ENCODE results near the gene NRF1.

Gene NRF1

DNA sequence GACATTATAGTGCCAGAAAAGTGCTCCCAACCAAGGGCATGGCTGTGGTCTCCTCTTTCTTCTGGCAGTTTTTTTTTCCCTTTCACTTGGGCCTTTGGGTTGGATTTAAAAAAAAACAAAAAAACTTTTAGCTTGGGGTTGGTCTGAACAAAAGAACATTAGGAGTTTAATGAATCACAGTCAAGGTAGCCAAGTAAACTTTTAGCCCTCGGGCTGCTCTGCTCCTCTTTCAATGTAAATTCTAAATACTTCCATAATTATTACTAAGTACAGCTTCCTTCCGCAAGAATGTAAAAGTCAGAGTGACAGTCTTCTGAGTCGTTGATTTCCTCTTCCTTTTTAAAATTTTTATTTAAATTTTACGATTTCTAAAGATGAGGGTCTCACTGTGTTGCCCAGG is 79.2 kb downstream of the NRF1 start:
- no peak for FAIRE-seq
- TF ChIP-seq SPI1 (IDR thresholded peaks at IDR 0.05; ENCODE audit: low read depth, low read length) (no peak), POU2F2 (IDR thresholded peaks at IDR 0.05; ENCODE audit: low read depth, low read length) (no peak), POLR2AphosphoS5 (IDR thresholded peaks at IDR 0.05; ENCODE audit: low read depth, low read length) (no peak), POLR2A (IDR thresholded peaks at IDR 0.05; ENCODE audit: low read depth, low read length) (no peak), PAX5 (IDR thresholded peaks at IDR 0.05; ENCODE audit: insufficient read depth, low read length, severe bottlenecking) (no peak), TAF1 (IDR thresholded peaks at IDR 0.05; ENCODE audit: low read depth, low read length) (no peak)
- no peak for DNase-seq (ENCODE audit: insufficient read length, low spot score)

- TF ChIP-seq SPI1 (IDR thresholded peaks at IDR 0.05; ENCODE audit: low read depth, low read length) (no peak), POLR2AphosphoS5 (IDR thresholded peaks at IDR 0.05; ENCODE audit: low read depth, low read length) (no peak), PAX5 (IDR thresholded peaks at IDR 0.05; ENCODE audit: insufficient read depth, low read length, severe bottlenecking) (no peak), POU2F2 (IDR thresholded peaks at IDR 0.05; ENCODE audit: low read depth, low read length) (no peak), POLR2A (IDR thresholded peaks at IDR 0.05; ENCODE audit: low read depth, low read length) (no peak), TAF1 (IDR thresholded peaks at IDR 0.05; ENCODE audit: low read depth, low read length) (no peak)
- peak; percentile 48 for FAIRE-seq
- no peak for DNase-seq (ENCODE audit: insufficient read length, low spot score)
These were observed 87.2 kb downstream of the NRF1 start for GRCh38 chr7:129698516-129699418.

DNA sequence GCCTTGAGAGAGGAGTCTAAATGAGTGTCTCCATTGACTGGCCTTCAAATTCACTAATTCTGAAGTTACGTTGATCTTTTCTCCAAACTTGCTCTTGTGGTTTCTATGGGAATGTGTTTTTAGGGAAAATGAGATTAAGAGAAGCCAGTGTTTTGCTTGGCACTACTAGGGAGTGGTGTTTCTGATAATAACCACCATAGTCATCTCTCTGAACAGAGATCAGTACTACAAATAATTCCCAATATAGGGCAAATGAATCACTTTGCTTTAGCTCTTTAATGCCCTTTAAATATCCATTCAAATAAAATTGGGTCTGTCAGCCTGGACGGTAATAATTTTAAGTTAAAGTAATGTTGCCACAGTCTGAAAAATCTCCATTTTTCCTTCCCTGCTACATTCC is 90.8 kb downstream of the NRF1 start:
- TF ChIP-seq POLR2AphosphoS5 (IDR thresholded peaks at IDR 0.05; ENCODE audit: low read depth, low read length) (no peak), POLR2A (IDR thresholded peaks at IDR 0.05; ENCODE audit: low read depth, low read length) (no peak), PAX5 (IDR thresholded peaks at IDR 0.05; ENCODE audit: insufficient read depth, low read length, severe bottlenecking) (no peak), POU2F2 (IDR thresholded peaks at IDR 0.05; ENCODE audit: low read depth, low read length) (no peak), SPI1 (IDR thresholded peaks at IDR 0.05; ENCODE audit: low read depth, low read length) (no peak), TAF1 (IDR thresholded peaks at IDR 0.05; ENCODE audit: low read depth, low read length) (no peak)
- FAIRE-seq = no peak
- no peak for DNase-seq (ENCODE audit: insufficient read length, low spot score)

GRCh38 chr7:129702761-129703338 is 91.3 kb downstream of the NRF1 start:
- no peak for DNase-seq (ENCODE audit: insufficient read length, low spot score)
- TF ChIP-seq POLR2A (IDR thresholded peaks at IDR 0.05; ENCODE audit: low read depth, low read length) (no peak), PAX5 (IDR thresholded peaks at IDR 0.05; ENCODE audit: insufficient read depth, low read length, severe bottlenecking) (no peak), SPI1 (IDR thresholded peaks at IDR 0.05; ENCODE audit: low read depth, low read length) (no peak), POU2F2 (IDR thresholded peaks at IDR 0.05; ENCODE audit: low read depth, low read length) (no peak), POLR2AphosphoS5 (IDR thresholded peaks at IDR 0.05; ENCODE audit: low read depth, low read length) (no peak), TAF1 (IDR thresholded peaks at IDR 0.05; ENCODE audit: low read depth, low read length) (no peak)
- no peak for FAIRE-seq

DNA sequence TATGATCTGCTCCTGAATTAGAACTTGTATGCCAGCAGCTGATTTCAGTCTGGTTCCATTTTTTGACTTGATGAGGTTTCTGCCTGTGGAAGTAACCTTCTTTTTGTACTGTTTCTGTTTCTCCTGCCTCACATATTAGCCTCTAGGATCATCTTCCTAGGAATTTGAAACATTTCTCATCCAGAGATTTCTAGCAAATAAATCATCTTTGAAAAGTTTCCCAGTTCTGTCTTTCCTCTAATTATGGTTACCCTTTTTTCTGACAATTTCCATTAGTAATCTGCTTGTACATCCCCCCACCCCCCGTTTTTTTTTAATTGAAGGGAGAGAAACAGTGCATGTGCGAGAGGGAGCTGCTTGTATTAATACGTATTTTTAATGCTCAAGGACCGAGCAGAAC is 92.2 kb downstream of the NRF1 start:
- FAIRE-seq = no peak
- no peak for TF ChIP-seq TAF1 (IDR thresholded peaks at IDR 0.05; ENCODE audit: low read depth, low read length)
- DNase-seq (ENCODE audit: insufficient read length, low spot score) = no peak

- DNase-seq (ENCODE audit: insufficient read length, low spot score) (no peak), FAIRE-seq (peak; percentile 50)
- no peak for TF ChIP-seq POU2F2 (IDR thresholded peaks at IDR 0.05; ENCODE audit: low read depth, low read length)
These were observed 96.5 kb downstream of the NRF1 start for GRCh38 chr7:129707910-129708499.

DNA sequence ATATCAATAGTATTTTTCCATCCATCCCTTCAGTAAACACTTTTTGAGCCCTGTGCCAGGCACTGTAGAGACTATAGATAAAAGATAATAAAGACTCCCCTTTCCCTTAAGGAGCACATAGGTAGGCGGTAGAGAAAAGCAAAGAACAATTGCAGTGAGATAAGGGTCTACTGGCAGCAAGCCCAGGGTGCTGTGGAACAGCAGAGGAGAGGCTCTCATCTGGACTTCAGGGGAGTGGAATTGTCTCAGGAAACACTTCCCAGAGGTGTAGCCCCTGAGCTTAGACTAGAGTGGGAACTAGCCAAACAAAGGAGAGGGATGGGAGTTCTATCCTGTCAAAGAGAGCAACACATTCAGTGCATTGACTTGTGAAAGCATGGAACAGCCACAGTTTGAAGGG is 102.0 kb downstream of the NRF1 start:
- DNase-seq (ENCODE audit: insufficient read length, low spot score) = no peak
- TF ChIP-seq PAX5 (IDR thresholded peaks at IDR 0.05; ENCODE audit: insufficient read depth, low read length, severe bottlenecking) (no peak), POU2F2 (IDR thresholded peaks at IDR 0.05; ENCODE audit: low read depth, low read length) (no peak), POLR2A (IDR thresholded peaks at IDR 0.05; ENCODE audit: low read depth, low read length) (no peak), TAF1 (IDR thresholded peaks at IDR 0.05; ENCODE audit: low read depth, low read length) (no peak), SPI1 (IDR thresholded peaks at IDR 0.05; ENCODE audit: low read depth, low read length) (no peak), POLR2AphosphoS5 (IDR thresholded peaks at IDR 0.05; ENCODE audit: low read depth, low read length) (no peak)
- FAIRE-seq = no peak

DNA sequence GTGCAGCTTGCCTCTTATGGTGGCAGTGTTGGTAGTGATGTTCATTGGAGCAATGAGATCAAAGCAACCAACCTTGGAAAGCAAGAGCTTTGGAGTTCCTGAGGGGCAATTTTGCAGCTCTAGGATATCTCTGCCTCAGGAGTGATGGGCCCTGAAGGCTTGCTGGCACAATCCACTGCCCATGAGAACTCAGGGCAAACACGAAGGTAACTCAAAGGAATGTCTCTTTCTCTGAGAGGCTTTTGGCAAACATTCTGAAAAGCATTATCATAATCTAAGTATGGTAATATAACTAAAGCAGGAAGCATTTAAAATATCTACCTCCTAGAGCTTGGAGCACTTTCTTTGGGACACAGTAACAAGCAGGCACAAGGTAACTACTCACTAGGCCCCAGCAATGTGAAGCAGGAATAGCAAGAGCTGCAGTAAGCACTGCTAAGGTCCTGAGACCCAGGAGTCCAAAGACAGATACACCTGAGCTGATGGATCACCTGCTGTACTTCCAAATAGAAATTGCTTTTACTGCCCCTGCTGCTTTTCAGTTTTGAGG is 103.1 kb downstream of the NRF1 start:
- DNase-seq (ENCODE audit: insufficient read length, low spot score) (no peak), FAIRE-seq (no peak)
- no peak for TF ChIP-seq POLR2A (IDR thresholded peaks at IDR 0.05; ENCODE audit: low read depth, low read length)
- no peak for TF ChIP-seq SPI1 (IDR thresholded peaks at IDR 0.05; ENCODE audit: low read depth, low read length)
- TF ChIP-seq POU2F2 (IDR thresholded peaks at IDR 0.05; ENCODE audit: low read depth, low read length) = no peak
- TF ChIP-seq PAX5 (IDR thresholded peaks at IDR 0.05; ENCODE audit: insufficient read depth, low read length, severe bottlenecking) = no peak
- TF ChIP-seq TAF1 (IDR thresholded peaks at IDR 0.05; ENCODE audit: low read depth, low read length) = no peak
- TF ChIP-seq POLR2AphosphoS5 (IDR thresholded peaks at IDR 0.05; ENCODE audit: low read depth, low read length) = no peak

DNA sequence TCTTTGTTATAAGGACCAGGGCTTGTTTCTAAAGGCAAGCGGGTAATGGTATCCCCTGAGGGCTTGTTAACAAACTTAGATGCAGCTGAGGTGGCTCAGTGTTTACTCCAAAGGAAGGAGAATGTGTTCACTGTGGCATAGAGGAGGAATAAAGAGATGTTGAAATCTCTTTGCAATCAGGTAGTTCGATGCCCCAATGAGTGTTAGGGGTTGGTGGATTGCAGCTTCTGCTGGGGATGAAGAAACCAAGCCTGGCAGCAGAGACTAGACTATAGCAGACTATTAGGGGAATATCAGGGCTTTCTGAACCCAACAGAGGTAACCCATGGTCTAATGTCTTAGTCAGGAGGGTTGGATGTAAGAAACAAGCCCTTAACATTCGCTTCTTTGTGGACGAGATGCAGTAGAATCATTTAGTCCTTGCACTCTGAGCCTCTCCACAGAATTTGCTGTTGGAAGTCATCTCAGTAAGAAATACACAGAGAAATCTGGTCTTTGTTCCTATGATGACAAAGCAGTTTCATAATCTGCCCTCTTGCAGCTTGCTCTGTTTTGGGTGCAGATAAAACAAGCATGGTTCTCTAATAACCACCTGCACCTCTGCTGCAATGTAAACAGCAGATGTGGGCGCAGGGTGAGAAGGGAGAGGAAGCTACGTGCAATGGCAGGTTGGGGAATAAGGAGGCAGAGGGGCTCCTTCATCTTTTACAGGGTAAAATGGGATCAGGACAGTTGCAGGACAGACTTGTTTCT is 108.6 kb downstream of the NRF1 start:
- FAIRE-seq (no peak), DNase-seq (ENCODE audit: insufficient read length, low spot score) (no peak)
- TF ChIP-seq SPI1 (IDR thresholded peaks at IDR 0.05; ENCODE audit: low read depth, low read length) = no peak
- no peak for TF ChIP-seq POU2F2 (IDR thresholded peaks at IDR 0.05; ENCODE audit: low read depth, low read length)
- no peak for TF ChIP-seq POLR2A (IDR thresholded peaks at IDR 0.05; ENCODE audit: low read depth, low read length)
- TF ChIP-seq TAF1 (IDR thresholded peaks at IDR 0.05; ENCODE audit: low read depth, low read length) = no peak
- no peak for TF ChIP-seq PAX5 (IDR thresholded peaks at IDR 0.05; ENCODE audit: insufficient read depth, low read length, severe bottlenecking)
- TF ChIP-seq POLR2AphosphoS5 (IDR thresholded peaks at IDR 0.05; ENCODE audit: low read depth, low read length) = no peak
